ENCODE results near the gene ZIC2.

DNA sequence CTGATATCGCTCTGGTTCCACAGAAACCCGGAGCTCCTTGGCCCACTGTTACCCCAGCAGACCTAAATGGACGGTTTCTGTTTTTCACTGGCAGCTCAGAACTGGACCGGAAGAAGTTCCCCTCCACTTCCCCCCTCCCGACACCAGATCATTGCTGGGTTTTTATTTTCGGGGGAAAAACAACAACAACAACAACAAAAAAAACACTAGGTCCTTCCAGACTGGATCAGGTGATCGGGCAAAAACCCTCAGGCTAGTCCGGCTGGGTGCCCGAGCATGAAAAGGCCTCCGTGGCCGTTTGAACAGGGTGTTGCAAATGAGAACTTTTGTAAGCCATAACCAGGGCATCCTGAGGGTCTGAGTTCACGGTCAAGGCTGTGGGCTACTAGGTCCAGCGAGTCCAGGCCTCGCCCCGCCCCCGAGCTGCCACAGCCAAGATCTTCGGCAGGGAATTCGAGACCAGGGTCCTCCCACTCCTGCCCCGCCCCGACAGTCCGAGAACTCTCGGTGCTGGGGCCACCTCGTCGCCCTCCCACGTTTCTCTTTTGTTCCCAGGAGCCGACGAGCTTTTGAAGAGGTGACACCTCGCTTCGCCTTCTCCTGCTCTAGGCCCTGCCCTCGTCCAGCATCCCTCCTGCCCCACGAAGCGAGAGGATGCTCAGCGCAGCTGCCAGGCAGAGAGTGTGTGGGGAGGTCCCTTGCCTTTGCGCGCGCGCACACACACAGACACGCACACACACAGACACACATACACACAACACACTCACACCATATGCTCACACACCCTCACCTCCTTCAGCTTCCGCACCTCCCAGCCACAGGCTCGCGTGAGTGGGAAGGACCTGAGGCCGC is 8.8 kb downstream of the ZIC2 start:
- TF ChIP-seq, protein P1, sequence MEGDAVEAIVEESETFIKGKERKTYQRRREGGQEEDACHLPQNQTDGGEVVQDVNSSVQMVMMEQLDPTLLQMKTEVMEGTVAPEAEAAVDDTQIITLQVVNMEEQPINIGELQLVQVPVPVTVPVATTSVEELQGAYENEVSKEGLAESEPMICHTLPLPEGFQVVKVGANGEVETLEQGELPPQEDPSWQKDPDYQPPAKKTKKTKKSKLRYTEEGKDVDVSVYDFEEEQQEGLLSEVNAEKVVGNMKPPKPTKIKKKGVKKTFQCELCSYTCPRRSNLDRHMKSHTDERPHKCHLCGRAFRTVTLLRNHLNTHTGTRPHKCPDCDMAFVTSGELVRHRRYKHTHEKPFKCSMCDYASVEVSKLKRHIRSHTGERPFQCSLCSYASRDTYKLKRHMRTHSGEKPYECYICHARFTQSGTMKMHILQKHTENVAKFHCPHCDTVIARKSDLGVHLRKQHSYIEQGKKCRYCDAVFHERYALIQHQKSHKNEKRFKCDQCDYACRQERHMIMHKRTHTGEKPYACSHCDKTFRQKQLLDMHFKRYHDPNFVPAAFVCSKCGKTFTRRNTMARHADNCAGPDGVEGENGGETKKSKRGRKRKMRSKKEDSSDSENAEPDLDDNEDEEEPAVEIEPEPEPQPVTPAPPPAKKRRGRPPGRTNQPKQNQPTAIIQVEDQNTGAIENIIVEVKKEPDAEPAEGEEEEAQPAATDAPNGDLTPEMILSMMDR (IDR thresholded peaks at IDR 0.05; ENCODE audit: poor library complexity): no peak
- TF ChIP-seq EZH2 (IDR thresholded peaks at IDR 0.05; ENCODE audit: borderline replicate concordance): peak; percentile 84

Data from hepatocyte (in vitro differentiated cells).